ENCODE data around the gene GPR84. TPM values are rescaled to one million over a fixed set of nuclear protein-coding genes. Genes with fewer than 3 reads are reported as not detected.

Gene GPR84
- total and polyA plus RNA-seq, 2 of the 13 experiments (the other 11 are each of a cell fraction or from before 2014, with no cell fraction given), result not detected

GRCh38 chr12:54360717-54361456 is 3.4 kb downstream of the GPR84 start (continued):
- no peak for TF ChIP-seq PREB (CRISPR knock-in tag; IDR thresholded peaks at IDR 0.05)
- TF ChIP-seq ZBTB37 (CRISPR knock-in tag; IDR thresholded peaks at IDR 0.05), result no peak
- no peak for TF ChIP-seq ZNF34 (CRISPR knock-in tag; IDR thresholded peaks at IDR 0.05; ENCODE audit: borderline replicate concordance)
- no peak for TF ChIP-seq RCOR2 (CRISPR knock-in tag; IDR thresholded peaks at IDR 0.05)
- no peak for TF ChIP-seq SRSF4 (IDR thresholded peaks at IDR 0.05; ENCODE audit: low read depth, low read length, poor library complexity, severe bottlenecking)
- no peak for TF ChIP-seq ZNF614 (CRISPR knock-in tag; IDR thresholded peaks at IDR 0.05; ENCODE audit: borderline replicate concordance)
- no peak for TF ChIP-seq NR1H2 (CRISPR knock-in tag; IDR thresholded peaks at IDR 0.05; ENCODE audit: borderline replicate concordance, low read depth)
- no peak for TF ChIP-seq ZNF607 (CRISPR knock-in tag; IDR thresholded peaks at IDR 0.05; ENCODE audit: borderline replicate concordance)
- TF ChIP-seq ZNF562 (CRISPR knock-in tag; IDR thresholded peaks at IDR 0.05; ENCODE audit: borderline replicate concordance), result no peak
- TF ChIP-seq ZNF777 (CRISPR knock-in tag; IDR thresholded peaks at IDR 0.05), result no peak
- TF ChIP-seq SNRNP70 (IDR thresholded peaks at IDR 0.05; ENCODE audit: low read depth, low read length), result no peak
- no peak for TF ChIP-seq ZNF225 (CRISPR knock-in tag; IDR thresholded peaks at IDR 0.05)
- TF ChIP-seq SOX13 (IDR thresholded peaks at IDR 0.05), result no peak
- TF ChIP-seq SOX13 (CRISPR knock-in tag; conservative IDR thresholded peaks at IDR 0.05 in 1 of 2, IDR thresholded peaks at IDR 0.05 in 1 of 2), result peak in 1 of 2 experiments; percentile 21; a peak in 1 of 4 replicates
- TF ChIP-seq, protein P1, sequence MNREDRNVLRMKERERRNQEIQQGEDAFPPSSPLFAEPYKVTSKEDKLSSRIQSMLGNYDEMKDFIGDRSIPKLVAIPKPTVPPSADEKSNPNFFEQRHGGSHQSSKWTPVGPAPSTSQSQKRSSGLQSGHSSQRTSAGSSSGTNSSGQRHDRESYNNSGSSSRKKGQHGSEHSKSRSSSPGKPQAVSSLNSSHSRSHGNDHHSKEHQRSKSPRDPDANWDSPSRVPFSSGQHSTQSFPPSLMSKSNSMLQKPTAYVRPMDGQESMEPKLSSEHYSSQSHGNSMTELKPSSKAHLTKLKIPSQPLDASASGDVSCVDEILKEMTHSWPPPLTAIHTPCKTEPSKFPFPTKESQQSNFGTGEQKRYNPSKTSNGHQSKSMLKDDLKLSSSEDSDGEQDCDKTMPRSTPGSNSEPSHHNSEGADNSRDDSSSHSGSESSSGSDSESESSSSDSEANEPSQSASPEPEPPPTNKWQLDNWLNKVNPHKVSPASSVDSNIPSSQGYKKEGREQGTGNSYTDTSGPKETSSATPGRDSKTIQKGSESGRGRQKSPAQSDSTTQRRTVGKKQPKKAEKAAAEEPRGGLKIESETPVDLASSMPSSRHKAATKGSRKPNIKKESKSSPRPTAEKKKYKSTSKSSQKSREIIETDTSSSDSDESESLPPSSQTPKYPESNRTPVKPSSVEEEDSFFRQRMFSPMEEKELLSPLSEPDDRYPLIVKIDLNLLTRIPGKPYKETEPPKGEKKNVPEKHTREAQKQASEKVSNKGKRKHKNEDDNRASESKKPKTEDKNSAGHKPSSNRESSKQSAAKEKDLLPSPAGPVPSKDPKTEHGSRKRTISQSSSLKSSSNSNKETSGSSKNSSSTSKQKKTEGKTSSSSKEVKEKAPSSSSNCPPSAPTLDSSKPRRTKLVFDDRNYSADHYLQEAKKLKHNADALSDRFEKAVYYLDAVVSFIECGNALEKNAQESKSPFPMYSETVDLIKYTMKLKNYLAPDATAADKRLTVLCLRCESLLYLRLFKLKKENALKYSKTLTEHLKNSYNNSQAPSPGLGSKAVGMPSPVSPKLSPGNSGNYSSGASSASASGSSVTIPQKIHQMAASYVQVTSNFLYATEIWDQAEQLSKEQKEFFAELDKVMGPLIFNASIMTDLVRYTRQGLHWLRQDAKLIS (CRISPR knock-in tag; IDR thresholded peaks at IDR 0.05), result no peak
- no peak for TF ChIP-seq NFYC (CRISPR knock-in tag; IDR thresholded peaks at IDR 0.05)
- peak; percentile 49; the same call in 1 of the 2 replicates for TF ChIP-seq RARA (CRISPR knock-in tag; IDR thresholded peaks at IDR 0.05)
- TF ChIP-seq ZNF83 (CRISPR knock-in tag; IDR thresholded peaks at IDR 0.05; ENCODE audit: borderline replicate concordance), result no peak
- peak; percentile 73; the same call in 1 of the 2 replicates for TF ChIP-seq ZNF501 (CRISPR knock-in tag; IDR thresholded peaks at IDR 0.05)
- no peak for TF ChIP-seq ZNF558 (CRISPR knock-in tag; IDR thresholded peaks at IDR 0.05; ENCODE audit: borderline replicate concordance)
- TF ChIP-seq, protein P2, sequence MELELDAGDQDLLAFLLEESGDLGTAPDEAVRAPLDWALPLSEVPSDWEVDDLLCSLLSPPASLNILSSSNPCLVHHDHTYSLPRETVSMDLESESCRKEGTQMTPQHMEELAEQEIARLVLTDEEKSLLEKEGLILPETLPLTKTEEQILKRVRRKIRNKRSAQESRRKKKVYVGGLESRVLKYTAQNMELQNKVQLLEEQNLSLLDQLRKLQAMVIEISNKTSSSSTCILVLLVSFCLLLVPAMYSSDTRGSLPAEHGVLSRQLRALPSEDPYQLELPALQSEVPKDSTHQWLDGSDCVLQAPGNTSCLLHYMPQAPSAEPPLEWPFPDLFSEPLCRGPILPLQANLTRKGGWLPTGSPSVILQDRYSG (CRISPR knock-in tag; IDR thresholded peaks at IDR 0.05), result no peak
- no peak for TF ChIP-seq HOXA9 (CRISPR knock-in tag; IDR thresholded peaks at IDR 0.05; ENCODE audit: borderline replicate concordance)
